GM12878 (cell line): ENCODE data around the gene POC5. TPM values are rescaled to one million over a fixed set of nuclear protein-coding genes. Genes with fewer than 3 reads are reported as not detected.

Experiments
- ATAC-seq: fragments of 200-7000 bp; cut with Tn5 transposase; 3 replicates; pipeline ENCODE4 v1.9.1; 2020; ENCODE audit warnings: mild to moderate bottlenecking, moderate library complexity
- BruUV-seq: library from RNA; stranded (reverse); fragments of 400-500 nt; replicated peaks from 2 replicates; lab custom pipeline; 2021; lab: Mats Ljungman, UMichigan
- CTCF ChIA-PET: fragments of 300-600 bp; sonication (Branson Sonifier 250); formaldehyde crosslinking; extraction: SDS; loops from one replicate; lab custom pipeline; 2021; ENCODE audit warnings: inconsistent platforms; lab: Yijun Ruan, JAX
- POLR2A ChIA-PET: fragments of 350-600 bp; formaldehyde crosslinking; extraction: SDS; loops from one replicate; lab custom pipeline; 2021; ENCODE audit warnings: inconsistent platforms; lab: Charles Lee
- RAD21 ChIA-PET: fragments of 300-600 bp; sonication (Branson Sonifier 250); formaldehyde crosslinking; loops from one replicate; lab custom pipeline; 2023; ENCODE audit warnings: antibody characterized with exemption; ENCODE audit not compliant: unreplicated experiment; lab: Charles Lee
- SMC1A ChIA-PET: fragments of 300-600 bp; sonication (Branson Sonifier 250); formaldehyde crosslinking; loops from one replicate; lab custom pipeline; 2023; ENCODE audit not compliant: unreplicated experiment, uncharacterized antibody; lab: Charles Lee
- DNase-seq: peaks from one replicate; pipeline ENCODE4 v3.0.0-alpha.2; 2011; ENCODE audit warnings: low read depth, low spot score
- FAIRE-seq: peaks from 3 replicates; lab custom pipeline; 2011; peaks lifted over from hg19 to GRCh38; lab: Jason Lieb, UNC
- H2AFZ ChIP-seq: 2 replicates; pipeline ENCODE4 v1.6.0; 2011; ENCODE audit warnings: low read depth, low read length, control low read depth; ENCODE audit not compliant: control insufficient read depth
- H3K27ac ChIP-seq: 2 replicates; pipeline ENCODE4 v1.5.1; 2011; ENCODE audit warnings: control low read depth; ENCODE audit not compliant: control insufficient read depth, insufficient read depth
- H3K27me3 ChIP-seq, 2 experiments: replicated peaks in 1 of 2; 2 replicates each; pipeline versions ENCODE4 v1.6.0 to v1.6.1; 2011; ENCODE audit warnings: low read length in 1 of 2; ENCODE audit not compliant: control insufficient read depth in 2 of 2, insufficient read depth in 2 of 2
- H3K36me3 ChIP-seq, 2 experiments: 2 replicates each; pipeline ENCODE4 v1.5.1; 2011; ENCODE audit warnings: low read length in 1 of 2; ENCODE audit not compliant: control insufficient read depth in 2 of 2, insufficient read depth in 2 of 2
- H3K4me1 ChIP-seq: 2 replicates; pipeline ENCODE4 v1.6.1; 2011; ENCODE audit warnings: mild to moderate bottlenecking, low read length, moderate library complexity, mixed read lengths; ENCODE audit not compliant: control insufficient read depth, insufficient read depth
- H3K4me2 ChIP-seq: 2 replicates; pipeline ENCODE4 v1.6.0; 2011; ENCODE audit warnings: control low read depth; ENCODE audit not compliant: control insufficient read depth, insufficient read depth
- H3K4me3 ChIP-seq: fragments of 200-600 bp; sonication (generic); 2 replicates; pipeline ENCODE4 v1.5.1; 2016
- H3K79me2 ChIP-seq: 2 replicates; pipeline ENCODE4 v1.6.0; 2011; ENCODE audit warnings: low read length; ENCODE audit not compliant: control insufficient read depth, insufficient read depth
- H3K9ac ChIP-seq: 2 replicates; pipeline ENCODE4 v1.8.0; 2011; ENCODE audit warnings: low read length, control low read depth, mixed read lengths; ENCODE audit not compliant: control insufficient read depth, insufficient read depth
- H3K9me3 ChIP-seq: replicated peaks from 3 replicates; pipeline ENCODE4 v1.5.1; 2011; ENCODE audit warnings: mild to moderate bottlenecking, low read length; ENCODE audit not compliant: control insufficient read depth, insufficient read depth
- H4K20me1 ChIP-seq: 2 replicates; pipeline ENCODE4 v1.6.0; 2011; ENCODE audit not compliant: control insufficient read depth, insufficient read depth
- ATF2 ChIP-seq: IDR thresholded peaks from 2 replicates; pipeline ENCODE4 v1.6.1; 2012; ENCODE audit warnings: low read length, inconsistent platforms
- ATF3 ChIP-seq: IDR thresholded peaks from 2 replicates; pipeline ENCODE4 v1.6.1; 2011; ENCODE audit warnings: low read depth, mild to moderate bottlenecking, low read length, moderate library complexity, borderline replicate concordance; ENCODE audit errors: extremely low read depth
- BCL11A ChIP-seq: IDR thresholded peaks from 2 replicates; pipeline ENCODE4 v1.6.1; 2011; ENCODE audit warnings: low read depth, low read length
- CTCF ChIP-seq, 3 experiments: IDR thresholded peaks in 2 of 3; conservative IDR thresholded peaks in 1 of 3; 2 replicates each; pipeline ENCODE4 v1.5.1; 2011; ENCODE audit warnings: low read depth in 3 of 3, low read length in 3 of 3, mild to moderate bottlenecking in 3 of 3, control low read depth in 2 of 3, moderate library complexity in 2 of 3, inconsistent platforms in 1 of 3, mixed read lengths in 1 of 3; ENCODE audit not compliant: control insufficient read depth in 2 of 3, insufficient read depth in 1 of 3; ENCODE audit errors: extremely low read depth in 1 of 3
- DPF2 ChIP-seq: fragments of 450-650 bp; IDR thresholded peaks from 2 replicates; pipeline ENCODE4 v1.6.1; 2017; ENCODE audit warnings: mild to moderate bottlenecking
- E2F8 ChIP-seq: fragments of 450-650 bp; IDR thresholded peaks from 2 replicates; pipeline ENCODE4 v1.6.1; 2018; ENCODE audit warnings: mild to moderate bottlenecking, low read depth, moderate library complexity; ENCODE audit not compliant: partially characterized antibody
- ESRRA ChIP-seq: IDR thresholded peaks from 2 replicates; pipeline ENCODE4 v1.6.1; 2012; ENCODE audit warnings: mild to moderate bottlenecking, low read length, improper control_type of control experiment
- IRF3 ChIP-seq: fragments of 450-650 bp; IDR thresholded peaks from 2 replicates; pipeline ENCODE4 v1.6.1; 2014; ENCODE audit warnings: mild to moderate bottlenecking
- NFXL1 ChIP-seq: fragments of 450-650 bp; IDR thresholded peaks from 2 replicates; pipeline ENCODE4 v1.6.1; 2017; ENCODE audit warnings: antibody characterized with exemption, mild to moderate bottlenecking, borderline replicate concordance
- NR2F1 ChIP-seq: fragments of 450-650 bp; conservative IDR thresholded peaks from 2 replicates; pipeline ENCODE4 v1.6.1; 2017; ENCODE audit warnings: mild to moderate bottlenecking
- SMAD5 ChIP-seq: IDR thresholded peaks from 2 replicates; pipeline ENCODE4 v1.6.1; 2016; ENCODE audit warnings: antibody characterized with exemption, low read depth
- TAF1 ChIP-seq: IDR thresholded peaks from 2 replicates; pipeline ENCODE4 v1.6.1; 2011; ENCODE audit warnings: mild to moderate bottlenecking, low read depth, low read length, borderline replicate concordance
- ZBTB11 ChIP-seq: fragments of 450-650 bp; formaldehyde crosslinking; IDR thresholded peaks from 2 replicates; pipeline ENCODE4 v1.5.0; 2022; ENCODE audit warnings: mild to moderate bottlenecking, missing genetic modification characterization
- WGBS: methylation state at CpG from one replicate; pipeline ENCODE4 v1.1.6; 2016; ENCODE audit warnings: low lambda C conversion rate; ENCODE audit not compliant: insufficient replicate concordance, insufficient coverage; ENCODE audit errors: missing lambda C conversion rate; 5-methylcytosine and 5-hydroxymethylcytosine counted together
- in situ Hi-C: fragments of 300-500 bp; cut with MboI; formaldehyde crosslinking; loops from 9 replicates; pipeline ENCODE4 v1.14.3; 2018; ENCODE audit warnings: mixed read lengths
- intact Hi-C: fragments of 100-400 bp; cut with micrococcal nuclease; formaldehyde crosslinking; loops from one replicate; pipeline ENCODE4 v1.14.2; 2022; ENCODE audit not compliant: unreplicated experiment
- polyA plus RNA-seq, 11 experiments: library from polyadenylated mRNA; depleted of rRNA in 4 of 11; unstranded in 6 of 11; stranded (reverse) in 5 of 11; fragments of >200 nt; fragmentation: Nextera tagmentation in 4 of 11; fragmentation: Illumina TruSeq in 1 of 11; extraction: Ambion mirVana in 4 of 11; extraction: Trizol in 1 of 11; gene quantifications; 1 replicate in 1 of 11; 2 replicates in 10 of 11; pipeline versions ENCODE4 v1.2.1 to v1.2.3, GENCODE V29; 2011 to 2016; ENCODE audit warnings: inconsistent platforms in 2 of 11, missing spikeins in 2 of 11, low read depth in 1 of 11
- total RNA-seq, 4 experiments: library from RNA; depleted of rRNA in 3 of 4; stranded (reverse); fragments of >200 nt in 3 of 4; fragmentation: Illumina TruSeq in 1 of 4; extraction: Trizol in 1 of 4; gene quantifications; 2 replicates each; pipeline versions ENCODE4 v1.2.1 to v1.2.3, GENCODE V29; 2013 to 2021

POC5 gene
- total and polyA plus RNA-seq, 10 of the 15 experiments (the other 5 are each of a cell fraction or from before 2014, with no cell fraction given), result 13.1 to 25.6 (median 21.8) TPM

GRCh38 chr5:75706016-75706415 lies 11.2 kb downstream of the POC5 start:
- peak; percentile 45 for ATAC-seq
- peaks cover 5% of the 10 kb centered on the region; the same call in 1 of the 2 replicates for H3K4me1 ChIP-seq
- no peak overlapping the region for H3K27ac ChIP-seq
- in situ Hi-C loops (no loop called here), intact Hi-C loops (no loop called here)
- no peaks in the 10 kb centered on the region; the same call in 2 of the 3 replicates for H3K9me3 ChIP-seq
- H3K4me2 ChIP-seq, result no peak overlapping the region
- ChIA-PET POLR2A (interaction anchor here (0.7 to 1.7 kb wide), 2 partner anchors 9 to 11 kb away, joined by 4 to 6 read pairs; partner anchors contain the start of gene POC5), RAD21 (no interaction called here), SMC1A (interaction anchor here (0.7 to 1.4 kb wide), 2 partner anchors 11 to 365 kb away, joined by 3 read pairs; partner anchors contain the start of gene POC5), CTCF (no interaction called here)
- H3K36me3 ChIP-seq, result peaks cover 1 to 9% of the 10 kb centered on the region in 2 experiments; a peak in 2 of 4 replicates
- H3K9ac ChIP-seq, result no peak overlapping the region
- 38% methylated on average over 1 of the region's 1 CpG for WGBS
- H4K20me1 ChIP-seq, result no peaks in the 10 kb centered on the region
- DNase-seq, result no peak
- H3K27me3 ChIP-seq, result no peaks in the 10 kb centered on the region
- H2AFZ ChIP-seq, result no peak overlapping the region
- peaks cover 6% of the 10 kb centered on the region for H3K79me2 ChIP-seq
- FAIRE-seq, result no peak
- no peak overlapping the region for H3K4me3 ChIP-seq
- BruUV-seq, result no TSS peak
- TF ChIP-seq DPF2 (no peak), NFXL1 (no peak), BCL11A (no peak), ATF2 (no peak), NR2F1 (no peak), SMAD5 (no peak), TAF1 (no peak), IRF3 (no peak), ATF3 (no peak), CTCF (IDR thresholded peaks at IDR 0.05 in 2 of 3, conservative IDR thresholded peaks at IDR 0.05 in 1 of 3; ENCODE audit: control insufficient read depth in 2 of 3, extremely low read depth in 1 of 3, insufficient read depth in 1 of 3, low read depth in 3 of 3, low read length in 3 of 3) (no peak), ZBTB11 (CRISPR knock-in tag) (no peak), ESRRA (no peak), E2F8 (no peak)
